ENCODE measurements around the gene TTC17. TPM values are rescaled to one million over a fixed set of nuclear protein-coding genes. Genes with fewer than 3 reads are reported as not detected.

The TTC17 gene
- total and polyA plus RNA-seq, 2 donors (not counting 1 experiment from before 2014, with no cell fraction given), result 68.7 to 176 TPM

DNA sequence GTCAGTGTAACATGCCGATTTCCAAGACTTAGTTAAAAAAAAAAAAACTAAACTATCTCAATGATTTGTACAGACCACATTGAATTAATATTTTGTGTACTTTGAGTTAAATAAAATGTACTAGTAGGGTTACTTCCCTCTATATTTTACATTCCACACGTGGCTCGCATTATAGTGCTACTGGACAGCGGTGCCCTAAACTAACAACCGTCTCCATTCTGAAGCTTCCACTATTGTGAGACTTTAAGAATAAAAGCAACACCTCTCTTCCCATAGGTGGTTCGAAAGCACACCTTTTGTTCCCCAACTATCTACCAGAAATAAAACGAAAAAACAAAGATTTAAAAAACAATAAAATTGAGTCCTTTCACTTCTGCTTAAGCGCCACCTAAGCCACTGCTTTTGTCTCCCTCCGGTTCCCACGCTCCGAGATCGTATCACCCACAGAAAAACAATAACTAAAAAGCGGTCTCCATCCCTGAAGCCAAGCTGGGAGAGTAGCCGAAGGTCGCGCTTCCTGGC is 380 bp upstream of the TTC17 start:
- H3K9ac ChIP-seq (ENCODE audit: low read length), result peak overlapping the region; percentile 93
- POLR2A ChIA-PET, result interaction anchor here (2.0 kb wide), 1 partner anchor 46 kb away, joined by 8 read pairs; the partner anchor contains the start of gene API5
- DNase-seq (no peak), ATAC-seq (ENCODE audit: low read depth) (no peak)
- peak overlapping the region; percentile 91 for H3K4me3 Mint-ChIP-seq
- H3K9me3 ChIP-seq (ENCODE audit: control extremely low read depth in 1 of 3, control insufficient read depth in 2 of 3, insufficient read depth in 1 of 3, low read length in 2 of 3), result no peaks in the 10 kb centered on the region
- H3K9me3 Mint-ChIP-seq (ENCODE audit: insufficient read depth), result no peaks in the 10 kb centered on the region
- peaks cover 22 to 25% of the 10 kb centered on the region in 2 donors for H3K4me1 ChIP-seq (ENCODE audit: control insufficient read depth in 2 of 2, insufficient read depth in 2 of 2, low read length in 2 of 2)
- WGBS (ENCODE audit: insufficient coverage), result 5% methylated on average over 14 of the region's 16 CpGs
- peaks cover 46% of the 10 kb centered on the region for H3K4me1 Mint-ChIP-seq
- H3K27ac ChIP-seq (ENCODE audit: low read length in 2 of 2), result peak overlapping the region; percentile 89 to 96
- H3K4me2 ChIP-seq (replicated peaks; ENCODE audit: low read depth, low read length, poor library complexity, severe bottlenecking), result peak overlapping the region; percentile 85
- peak overlapping the region; percentile 94 for H2AFZ ChIP-seq (ENCODE audit: insufficient read depth, low read depth, low read length, poor library complexity, severe bottlenecking)
- CTCF ChIA-PET, result interaction anchor here (0.6 to 4.4 kb wide), 3 partner anchors 16 to 46 kb away, joined by 3 to 44 read pairs (median 5); partner anchors contain the start of gene API5
- peaks cover 8% of the 10 kb centered on the region for H4K20me1 ChIP-seq (ENCODE audit: control insufficient read depth, insufficient read depth, low read length, poor library complexity, severe bottlenecking)
- H3K36me3 ChIP-seq (replicated peaks in 1 of 2; ENCODE audit: control extremely low read depth in 1 of 2, control insufficient read depth in 1 of 2, extremely low read depth in 1 of 2, insufficient read depth in 2 of 2, low read length in 1 of 2), result peaks cover 0 to 5% of the 10 kb centered on the region in 2 experiments
- TF ChIP-seq, protein P1, sequence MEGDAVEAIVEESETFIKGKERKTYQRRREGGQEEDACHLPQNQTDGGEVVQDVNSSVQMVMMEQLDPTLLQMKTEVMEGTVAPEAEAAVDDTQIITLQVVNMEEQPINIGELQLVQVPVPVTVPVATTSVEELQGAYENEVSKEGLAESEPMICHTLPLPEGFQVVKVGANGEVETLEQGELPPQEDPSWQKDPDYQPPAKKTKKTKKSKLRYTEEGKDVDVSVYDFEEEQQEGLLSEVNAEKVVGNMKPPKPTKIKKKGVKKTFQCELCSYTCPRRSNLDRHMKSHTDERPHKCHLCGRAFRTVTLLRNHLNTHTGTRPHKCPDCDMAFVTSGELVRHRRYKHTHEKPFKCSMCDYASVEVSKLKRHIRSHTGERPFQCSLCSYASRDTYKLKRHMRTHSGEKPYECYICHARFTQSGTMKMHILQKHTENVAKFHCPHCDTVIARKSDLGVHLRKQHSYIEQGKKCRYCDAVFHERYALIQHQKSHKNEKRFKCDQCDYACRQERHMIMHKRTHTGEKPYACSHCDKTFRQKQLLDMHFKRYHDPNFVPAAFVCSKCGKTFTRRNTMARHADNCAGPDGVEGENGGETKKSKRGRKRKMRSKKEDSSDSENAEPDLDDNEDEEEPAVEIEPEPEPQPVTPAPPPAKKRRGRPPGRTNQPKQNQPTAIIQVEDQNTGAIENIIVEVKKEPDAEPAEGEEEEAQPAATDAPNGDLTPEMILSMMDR (IDR thresholded peaks at IDR 0.05), result no peak
- no peak for TF ChIP-seq EZH2 (IDR thresholded peaks at IDR 0.05; ENCODE audit: borderline replicate concordance, insufficient read depth, low read depth, low read length, poor library complexity, severe bottlenecking)
- no peaks in the 10 kb centered on the region for H3K27me3 Mint-ChIP-seq
- H3K4me3 ChIP-seq (ENCODE audit: control extremely low read depth in 1 of 5, extremely low read depth in 1 of 5, insufficient read depth in 1 of 5, low read depth in 2 of 5, low read length in 4 of 5), result peak overlapping the region; percentile 75 to 96 (median 91)
- peak overlapping the region; percentile 97 for H3K27ac Mint-ChIP-seq
- peaks cover 60% of the 10 kb centered on the region for H3K79me2 ChIP-seq (ENCODE audit: control insufficient read depth, insufficient read depth, low read length)
- intact Hi-C loops (cut with micrococcal nuclease), result loop anchor here (1.0 to 5.0 kb wide), 6 partner anchors 46 to 1999 kb away; partner anchors contain the start of genes ACCS, ALKBH3 and EXT2
- no peaks in the 10 kb centered on the region for H3K27me3 ChIP-seq (replicated peaks in 1 of 4; ENCODE audit: control extremely low read depth in 1 of 4, control insufficient read depth in 3 of 4, insufficient read depth in 4 of 4, low read length in 3 of 4)

DNA sequence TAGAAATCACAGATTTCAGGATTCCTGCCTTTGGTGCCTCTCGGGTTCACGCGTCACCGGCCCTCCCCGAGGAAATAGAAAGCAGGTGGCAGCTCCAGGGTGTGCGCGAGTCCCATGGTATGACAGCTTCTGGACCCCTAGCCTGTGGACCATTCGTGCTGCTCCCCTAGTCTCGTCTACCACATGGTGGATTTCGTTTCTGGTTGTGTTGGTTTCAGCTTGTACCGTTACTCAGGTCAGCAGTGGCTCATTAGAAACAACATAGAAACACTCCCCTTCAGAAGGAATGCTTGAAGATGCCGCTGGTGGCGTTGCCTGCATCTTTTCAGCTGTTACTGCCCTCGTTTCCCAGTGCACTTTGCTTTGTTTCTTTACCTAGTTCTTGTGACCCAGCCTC is 700 bp downstream of the TTC17 start:
- ChIA-PET POLR2A (interaction anchor here (0.6 to 2.0 kb wide), 2 partner anchors 21 to 47 kb away, joined by 8 to 9 read pairs; partner anchors contain the start of gene API5), CTCF (interaction anchor here (0.9 to 4.4 kb wide), 2 partner anchors 47 to 522 kb away, joined by 3 to 44 read pairs; partner anchors contain the start of gene API5)
- Histone ChIP-seq H3K79me2 (ENCODE audit: control insufficient read depth, insufficient read depth, low read length) (peaks cover 70% of the 10 kb centered on the region), H3K36me3 (replicated peaks in 1 of 2; ENCODE audit: control extremely low read depth in 1 of 2, control insufficient read depth in 1 of 2, extremely low read depth in 1 of 2, insufficient read depth in 2 of 2, low read length in 1 of 2) (peaks cover 0 to 5% of the 10 kb centered on the region in 2 experiments), H3K9me3 (ENCODE audit: control extremely low read depth in 1 of 3, control insufficient read depth in 2 of 3, insufficient read depth in 1 of 3, low read length in 2 of 3) (no peaks in the 10 kb centered on the region), H3K27me3 (replicated peaks in 1 of 4; ENCODE audit: control extremely low read depth in 1 of 4, control insufficient read depth in 3 of 4, insufficient read depth in 4 of 4, low read length in 3 of 4) (no peaks in the 10 kb centered on the region), H3K4me3 (ENCODE audit: control extremely low read depth in 1 of 5, extremely low read depth in 1 of 5, insufficient read depth in 1 of 5, low read depth in 2 of 5, low read length in 4 of 5) (peak overlapping the region; percentile 58 to 96 (median 82)), H3K4me1 (ENCODE audit: control insufficient read depth in 2 of 2, insufficient read depth in 2 of 2, low read length in 2 of 2) (peaks cover 22 to 25% of the 10 kb centered on the region in 2 donors), H4K20me1 (ENCODE audit: control insufficient read depth, insufficient read depth, low read length, poor library complexity, severe bottlenecking) (peaks cover 8% of the 10 kb centered on the region), H3K4me2 (replicated peaks; ENCODE audit: low read depth, low read length, poor library complexity, severe bottlenecking) (peak overlapping the region; percentile 85), H2AFZ (ENCODE audit: insufficient read depth, low read depth, low read length, poor library complexity, severe bottlenecking) (peak overlapping the region; percentile 94), H3K27ac (ENCODE audit: low read length in 2 of 2) (peak overlapping the region; percentile 89 to 96), H3K9ac (ENCODE audit: low read length) (peak overlapping the region; percentile 93)
- DNase-seq, result no peak
- no peaks in the 10 kb centered on the region for H3K9me3 Mint-ChIP-seq (ENCODE audit: insufficient read depth)
- H3K27ac Mint-ChIP-seq, result peak overlapping the region; percentile 97
- peaks cover 51% of the 10 kb centered on the region for H3K4me1 Mint-ChIP-seq
- H3K4me3 Mint-ChIP-seq, result peak overlapping the region; percentile 91
- peak; percentile 11 for ATAC-seq (ENCODE audit: low read depth)
- no peaks in the 10 kb centered on the region for H3K27me3 Mint-ChIP-seq
- 0% methylated on average over 12 of the region's 14 CpGs for WGBS (ENCODE audit: insufficient coverage)
- TF ChIP-seq EZH2 (IDR thresholded peaks at IDR 0.05; ENCODE audit: borderline replicate concordance, insufficient read depth, low read depth, low read length, poor library complexity, severe bottlenecking), result no peak
- TF ChIP-seq, protein P1 (IDR thresholded peaks at IDR 0.05), result no peak
- intact Hi-C loops (cut with micrococcal nuclease), result loop anchor here (2.0 to 5.0 kb wide), 4 partner anchors 283 to 1998 kb away; partner anchors contain the start of genes ACCS and EXT2
